CD4-positive, alpha-beta T cell (primary cell): ENCODE data around the gene CD8B2. TPM values are rescaled to one million over a fixed set of nuclear protein-coding genes. Genes with fewer than 3 reads are reported as not detected.

Source experiments
- ATAC-seq: fragments of 200-7000 bp; cut with Tn5 transposase; one replicate; pipeline ENCODE4 v1.10.0; 2022; ENCODE audit warnings: mild to moderate bottlenecking; ENCODE audit not compliant: poor library complexity
- CTCF ChIA-PET: fragments of 350-600 bp; sonication (Branson Sonifier 250); formaldehyde crosslinking; loops from one replicate; lab custom pipeline; 2021; ENCODE audit warnings: antibody characterized with exemption, inconsistent platforms; lab: Charles Lee
- POLR2A ChIA-PET: fragments of 350-600 bp; sonication (Branson Sonifier 250); formaldehyde crosslinking; loops from one replicate; lab custom pipeline; 2021; ENCODE audit warnings: antibody characterized with exemption, inconsistent platforms; lab: Charles Lee
- DNase-seq, 14 experiments: peaks; one replicate each; pipeline ENCODE4 v3.0.0-alpha.2; 2013 to 2020; ENCODE audit warnings: mixed read lengths in 2 of 14
- H3K27ac ChIP-seq, 2 donors: one replicate each; pipeline versions ENCODE4 v1.5.1 to v1.7.0; 2013; ENCODE audit warnings: low read length in 2 of 2, low read depth in 1 of 2, mild to moderate bottlenecking in 1 of 2
- H3K27me3 ChIP-seq, 2 experiments: 1 replicate in 1 of 2; 2 replicates in 1 of 2; pipeline versions ENCODE4 v1.6.1 to v1.7.0; 2013; ENCODE audit warnings: low read length in 2 of 2, control low read depth in 1 of 2, mild to moderate bottlenecking in 1 of 2, moderate library complexity in 1 of 2; ENCODE audit not compliant: insufficient read depth in 2 of 2, control insufficient read depth in 1 of 2
- H3K36me3 ChIP-seq: one replicate; pipeline ENCODE4 v1.6.1; 2013; ENCODE audit warnings: low read length, control low read depth; ENCODE audit not compliant: insufficient read depth
- H3K4me1 ChIP-seq: one replicate; pipeline ENCODE4 v1.6.1; 2013; ENCODE audit warnings: low read length, control low read depth; ENCODE audit not compliant: insufficient read depth
- H3K4me3 ChIP-seq: one replicate; pipeline ENCODE4 v1.5.1; 2013; ENCODE audit warnings: mild to moderate bottlenecking, low read length, moderate library complexity
- H3K9me3 ChIP-seq, 2 experiments: 1 replicate in 1 of 2; 2 replicates in 1 of 2; pipeline versions ENCODE4 v1.6.1 to v1.7.0; 2013; ENCODE audit warnings: low read length in 2 of 2, mild to moderate bottlenecking in 2 of 2, control low read depth in 1 of 2, moderate library complexity in 1 of 2; ENCODE audit not compliant: control insufficient read depth in 1 of 2, insufficient read depth in 1 of 2
- H3K27ac Mint-ChIP-seq: one replicate; pipeline ENCODE4 v1.8.0; 2020; ENCODE audit warnings: mixed read lengths
- H3K27me3 Mint-ChIP-seq: one replicate; pipeline ENCODE4 v1.8.0; 2021; ENCODE audit warnings: mixed read lengths
- H3K36me3 Mint-ChIP-seq: one replicate; pipeline ENCODE4 v1.8.0; 2021; ENCODE audit warnings: low read depth, mixed read lengths
- H3K4me1 Mint-ChIP-seq: one replicate; pipeline ENCODE4 v1.8.0; 2021; ENCODE audit warnings: low read depth, mixed read lengths
- H3K4me3 Mint-ChIP-seq: one replicate; pipeline ENCODE4 v1.8.0; 2020; ENCODE audit warnings: mild to moderate bottlenecking, mixed read lengths
- H3K9me3 Mint-ChIP-seq: one replicate; pipeline ENCODE4 v1.8.0; 2020; ENCODE audit warnings: mixed read lengths
- intact Hi-C, 2 experiments: fragments of 100-400 bp; cut with DNase I in 1 of 2; cut with micrococcal nuclease in 1 of 2; formaldehyde crosslinking; loops; one replicate each; pipeline versions ENCODE4 v1.15.1 to v1.9.0; 2023 to 2025; cut with DNase I, micrococcal nuclease
- total RNA-seq, 174 experiments: library from RNA in 2 of 174; stranded (reverse) in 2 of 174; gene quantifications; one replicate each; pipeline ENCODE4 v1.2.3 and lab custom pipeline; 2021 to 2026
- TF ChIP-seq, protein P1 (sequence below): fragments of 200-600 bp; IDR thresholded peaks from one replicate; pipeline ENCODE4 v1.8.0; 2022; ENCODE audit warnings: antibody characterized with exemption, mild to moderate bottlenecking

The CD8B2 gene
- total RNA-seq, 2 experiments from 2014 or later = 0.14 TPM; not detected in 1

DNA sequence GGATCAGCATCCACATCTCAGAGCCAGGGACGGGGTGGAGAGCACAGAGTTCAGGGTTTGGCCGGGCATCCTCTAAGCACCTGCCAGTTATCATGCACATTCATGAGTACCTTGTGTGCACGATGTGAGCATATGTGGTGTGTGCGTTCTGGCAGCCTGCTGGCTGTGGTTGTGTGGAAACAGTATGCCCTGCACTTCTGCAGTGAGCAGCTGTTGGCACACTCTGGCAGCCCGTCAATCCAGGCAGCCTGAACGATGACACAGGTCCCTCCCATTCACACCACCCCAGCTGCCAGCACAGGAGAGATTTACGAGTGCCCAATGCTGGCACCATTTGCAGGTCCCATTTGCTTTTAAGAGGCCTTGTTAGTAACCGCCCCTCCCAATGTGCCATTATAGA, 74.2 kb downstream of the CD8B2 start:
- no peak for ATAC-seq
- Mint-ChIP-seq H3K27ac (no peak overlapping the region), H3K36me3 (no peaks in the 10 kb centered on the region), H3K9me3 (no peaks in the 10 kb centered on the region), H3K4me3 (no peak overlapping the region), H3K27me3 (no peaks in the 10 kb centered on the region), H3K4me1 (peaks cover 32% of the 10 kb centered on the region)
- ChIA-PET POLR2A (no interaction called here), CTCF (no interaction called here)
- TF ChIP-seq, protein P1, sequence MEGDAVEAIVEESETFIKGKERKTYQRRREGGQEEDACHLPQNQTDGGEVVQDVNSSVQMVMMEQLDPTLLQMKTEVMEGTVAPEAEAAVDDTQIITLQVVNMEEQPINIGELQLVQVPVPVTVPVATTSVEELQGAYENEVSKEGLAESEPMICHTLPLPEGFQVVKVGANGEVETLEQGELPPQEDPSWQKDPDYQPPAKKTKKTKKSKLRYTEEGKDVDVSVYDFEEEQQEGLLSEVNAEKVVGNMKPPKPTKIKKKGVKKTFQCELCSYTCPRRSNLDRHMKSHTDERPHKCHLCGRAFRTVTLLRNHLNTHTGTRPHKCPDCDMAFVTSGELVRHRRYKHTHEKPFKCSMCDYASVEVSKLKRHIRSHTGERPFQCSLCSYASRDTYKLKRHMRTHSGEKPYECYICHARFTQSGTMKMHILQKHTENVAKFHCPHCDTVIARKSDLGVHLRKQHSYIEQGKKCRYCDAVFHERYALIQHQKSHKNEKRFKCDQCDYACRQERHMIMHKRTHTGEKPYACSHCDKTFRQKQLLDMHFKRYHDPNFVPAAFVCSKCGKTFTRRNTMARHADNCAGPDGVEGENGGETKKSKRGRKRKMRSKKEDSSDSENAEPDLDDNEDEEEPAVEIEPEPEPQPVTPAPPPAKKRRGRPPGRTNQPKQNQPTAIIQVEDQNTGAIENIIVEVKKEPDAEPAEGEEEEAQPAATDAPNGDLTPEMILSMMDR = no peak
- no peaks in the 10 kb centered on the region for H3K27me3 ChIP-seq
- H3K4me3 ChIP-seq = no peak overlapping the region
- no peaks in the 10 kb centered on the region for H3K9me3 ChIP-seq
- no peak overlapping the region for H3K27ac ChIP-seq
- DNase-seq = no peak
- H3K4me1 ChIP-seq = no peaks in the 10 kb centered on the region
- intact Hi-C loops = no loop called here
- no peaks in the 10 kb centered on the region for H3K36me3 ChIP-seq

DNA sequence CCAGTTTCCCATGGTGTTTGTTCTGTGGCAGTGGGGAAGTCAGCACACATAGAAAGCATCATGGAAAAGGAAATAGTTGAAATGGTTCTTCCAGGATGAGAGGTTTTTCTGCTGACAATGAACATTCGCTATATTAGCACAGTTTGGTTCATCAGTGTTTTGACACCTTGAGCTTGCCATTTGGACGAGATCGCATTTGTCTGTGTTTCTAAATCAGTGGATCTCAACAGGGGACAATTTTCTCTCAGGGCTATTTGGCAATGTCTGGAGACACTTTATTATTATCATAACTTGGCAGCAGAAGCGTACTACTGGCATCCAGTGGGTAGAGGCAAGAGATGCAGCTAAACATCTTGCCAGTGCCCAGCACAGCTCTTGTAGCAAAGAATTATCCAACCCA, 74.6 kb downstream of the CD8B2 start:
- TF ChIP-seq, protein P1 = no peak
- POLR2A ChIA-PET = no interaction called here

GRCh38 chr2:106562268-106563186, 75.4 kb downstream of the CD8B2 start:
- H3K4me3 Mint-ChIP-seq = no peak overlapping the region
- peaks cover 39% of the 10 kb centered on the region for H3K4me1 Mint-ChIP-seq
- no peaks in the 10 kb centered on the region for H3K36me3 ChIP-seq
- H3K27ac ChIP-seq = no peak overlapping the region
- H3K9me3 ChIP-seq = no peaks in the 10 kb centered on the region
- intact Hi-C loops = no loop called here
- DNase-seq (no peak), ATAC-seq (no peak)
- no peaks in the 10 kb centered on the region for H3K36me3 Mint-ChIP-seq
- H3K9me3 Mint-ChIP-seq = no peaks in the 10 kb centered on the region
- no peaks in the 10 kb centered on the region for H3K27me3 ChIP-seq
- H3K4me1 ChIP-seq = no peaks in the 10 kb centered on the region
- POLR2A ChIA-PET = no interaction called here
- CTCF ChIA-PET = no interaction called here
- H3K27me3 Mint-ChIP-seq = no peaks in the 10 kb centered on the region
- no peak overlapping the region for H3K27ac Mint-ChIP-seq
- TF ChIP-seq, protein P1 = no peak
- no peak overlapping the region for H3K4me3 ChIP-seq

More for the DNA sequence above, 74.6 kb downstream of the CD8B2 start:
- ATAC-seq = no peak
- H3K27me3 ChIP-seq = no peaks in the 10 kb centered on the region
- no peaks in the 10 kb centered on the region for H3K36me3 ChIP-seq
- no peak overlapping the region for H3K27ac ChIP-seq
- H3K9me3 Mint-ChIP-seq = no peaks in the 10 kb centered on the region
- no peaks in the 10 kb centered on the region for H3K9me3 ChIP-seq
- H3K36me3 Mint-ChIP-seq = no peaks in the 10 kb centered on the region
- H3K4me3 ChIP-seq = no peak overlapping the region
- no peaks in the 10 kb centered on the region for H3K27me3 Mint-ChIP-seq
- CTCF ChIA-PET = no interaction called here
- intact Hi-C loops = no loop called here
- H3K4me1 Mint-ChIP-seq = peaks cover 33% of the 10 kb centered on the region
- H3K27ac Mint-ChIP-seq = no peak overlapping the region
- no peak for DNase-seq
- H3K4me3 Mint-ChIP-seq = no peak overlapping the region
- H3K4me1 ChIP-seq = no peaks in the 10 kb centered on the region
